HL-60 (cell line): ENCODE data around the gene FBXL17.

Source experiments
- DNase-seq, 2 experiments: peaks; one replicate each; pipeline ENCODE4 v3.0.0-alpha.2; 2010 to 2020; ENCODE audit warnings: low read depth in 1 of 2, low spot score in 1 of 2
- H3K27ac ChIP-seq: fragments of 250-450 bp; sonication (Bioruptor Pico); replicated peaks from 2 replicates; pipeline ENCODE4 v1.5.1; 2020; ENCODE audit warnings: mild to moderate bottlenecking, moderate library complexity
- H3K27me3 ChIP-seq: fragments of 250-450 bp; sonication (Bioruptor Pico); 2 replicates; pipeline ENCODE4 v1.5.1; 2021; ENCODE audit warnings: mild to moderate bottlenecking, moderate library complexity; ENCODE audit not compliant: insufficient read depth, poor library complexity, severe bottlenecking
- H3K4me3 ChIP-seq: replicated peaks from 2 replicates; pipeline ENCODE4 v1.5.1; 2011; ENCODE audit warnings: mild to moderate bottlenecking, control low read depth, low read length; ENCODE audit not compliant: insufficient read depth
- CTCF ChIP-seq: IDR thresholded peaks from one replicate; pipeline ENCODE4 v1.5.1; 2011; ENCODE audit warnings: low read length, control low read depth, inconsistent platforms; ENCODE audit not compliant: insufficient read depth

The FBXL17 gene

GRCh38 chr5:107809201-107810034, 572.5 kb downstream of the FBXL17 start:
- no peak overlapping the region for H3K27ac ChIP-seq
- DNase-seq = no peak

More at GRCh38 chr5:107809201-107810034, 572.5 kb downstream of the FBXL17 start:
- Histone ChIP-seq H3K27me3 (no peaks in the 10 kb centered on the region), H3K4me3 (no peak overlapping the region)
- no peak for TF ChIP-seq CTCF
